Stimulated activated CD4-positive, alpha-beta T cell treated with anti-CD3 and anti-CD28 coated beads, Interleukin-1b, Interleukin-23, amount 100 ng/mL, for 1 hour (primary cell): Measurements from ENCODE around the gene TXNDC11.

Experiments used
- DNase-seq, 2 donors: peaks; one replicate each; pipeline ENCODE4 v3.0.0-alpha.2; 2020; ENCODE audit warnings: low read depth in 2 of 2

The TXNDC11 gene

GRCh38 chr16:11675561-11676511, 66.8 kb downstream of the TXNDC11 start:
- no peak for DNase-seq

GRCh38 chr16:11674818-11675560, 67.7 kb downstream of the TXNDC11 start:
- no peak for DNase-seq

GRCh38 chr16:11674001-11674817, 68.4 kb downstream of the TXNDC11 start:
- DNase-seq, result no peak

GRCh38 chr16:11673091-11674000, 69.3 kb downstream of the TXNDC11 start:
- no peak for DNase-seq

- no peak for DNase-seq
Measured at GRCh38 chr16:11672206-11673090, 70.2 kb downstream of the TXNDC11 start.

- no peak for DNase-seq
Measured at GRCh38 chr16:11671676-11672075, 71.0 kb downstream of the TXNDC11 start.

GRCh38 chr16:11671271-11671670, 71.4 kb downstream of the TXNDC11 start:
- no peak for DNase-seq

GRCh38 chr16:11670171-11671131, 72.2 kb downstream of the TXNDC11 start:
- DNase-seq, result no peak

GRCh38 chr16:11669380-11670146, 73.1 kb downstream of the TXNDC11 start:
- DNase-seq, result no peak

GRCh38 chr16:11668623-11669379, 73.9 kb downstream of the TXNDC11 start:
- no peak for DNase-seq

- DNase-seq, result peak; percentile 54 to 79
Measured at GRCh38 chr16:11667824-11668622, 74.6 kb downstream of the TXNDC11 start, which contains the start of gene SNN. SNN (plus strand) TSS chr16:11668455; CDS start chr16:11676060, 7,605 bp downstream.

- DNase-seq, result no peak
Measured at GRCh38 chr16:11667221-11667823, 75.3 kb downstream of the TXNDC11 start.

- no peak for DNase-seq
Measured at GRCh38 chr16:11666103-11667055, 76.3 kb downstream of the TXNDC11 start.

GRCh38 chr16:11665071-11665491, 77.6 kb downstream of the TXNDC11 start:
- no peak for DNase-seq

- no peak for DNase-seq
Measured at GRCh38 chr16:11662582-11662981, 80.1 kb downstream of the TXNDC11 start.
